ENCODE measurements around the gene MCM7.

The MCM7 gene

GRCh38 chr7:100065452-100066186 is 35.6 kb downstream of the MCM7 start:
- no peak for DNase-seq

GRCh38 chr7:100064162-100064561 is 37.0 kb downstream of the MCM7 start:
- no peak for DNase-seq

- DNase-seq: no peak
Observed at GRCh38 chr7:100063376-100063775, 37.8 kb downstream of the MCM7 start.

GRCh38 chr7:100061518-100062193 is 39.5 kb downstream of the MCM7 start:
- DNase-seq: no peak

GRCh38 chr7:100059251-100059739 is 41.9 kb downstream of the MCM7 start:
- DNase-seq: no peak

GRCh38 chr7:100057006-100057405 is 44.2 kb downstream of the MCM7 start:
- DNase-seq: no peak

- peak; percentile 43 for DNase-seq
Observed at GRCh38 chr7:100053215-100053614, 48.0 kb downstream of the MCM7 start.

- no peak for DNase-seq
Observed at GRCh38 chr7:100051611-100052010, 49.6 kb downstream of the MCM7 start.

- peak; percentile 93 for DNase-seq
Observed at GRCh38 chr7:100049441-100050291, 51.5 kb downstream of the MCM7 start, which contains the start of gene ZSCAN21. Gene ZSCAN21, plus strand, starts transcription at chr7:100049774. Its CDS starts 7,233 bp downstream, at chr7:100057007.

GRCh38 chr7:100048680-100049079 is 52.5 kb downstream of the MCM7 start:
- no peak for DNase-seq

- no peak for DNase-seq
Observed at GRCh38 chr7:100044718-100045117, 56.5 kb downstream of the MCM7 start.
